Natural killer cell (primary cell): ENCODE results near the gene NAV1. TPM values are rescaled to one million over a fixed set of nuclear protein-coding genes. Genes with fewer than 3 reads are reported as not detected.

ENCODE experiments used
- ATAC-seq, 3 donors: fragments of 150-1000 bp in 2 of 3; fragments of 200-7000 bp in 1 of 3; cut with Tn5 transposase; 1 replicate in 1 of 3; 2 replicates in 2 of 3; pipeline ENCODE4 v1.10.0; 2021; ENCODE audit warnings: mild to moderate bottlenecking in 2 of 3, moderate library complexity in 2 of 3
- DNase-seq, 2 donors: peaks; one replicate each; pipeline versions ENCODE4 v3.0.0 to v3.0.0-alpha.2; 2013 to 2021; ENCODE audit warnings: mixed read lengths in 1 of 2
- H3K27ac ChIP-seq: one replicate; pipeline ENCODE4 v1.5.1; 2013; ENCODE audit warnings: mild to moderate bottlenecking, low read length
- H3K27me3 ChIP-seq: one replicate; pipeline ENCODE4 v1.6.1; 2013; ENCODE audit warnings: low read length; ENCODE audit not compliant: control insufficient read depth, insufficient read depth
- H3K36me3 ChIP-seq: one replicate; pipeline ENCODE4 v1.6.1; 2013; ENCODE audit warnings: low read length; ENCODE audit not compliant: control insufficient read depth, insufficient read depth
- H3K4me1 ChIP-seq: one replicate; pipeline ENCODE4 v1.6.1; 2013; ENCODE audit warnings: low read length; ENCODE audit not compliant: control insufficient read depth, insufficient read depth
- H3K4me3 ChIP-seq: one replicate; pipeline ENCODE4 v1.5.1; 2013; ENCODE audit warnings: low read length
- H3K9me3 ChIP-seq: one replicate; pipeline ENCODE4 v1.6.1; 2013; ENCODE audit warnings: low read length; ENCODE audit not compliant: control insufficient read depth, insufficient read depth
- H3K27ac Mint-ChIP-seq, 2 donors: one replicate each; pipeline ENCODE4 v1.8.0; 2022; ENCODE audit warnings: mild to moderate bottlenecking in 2 of 2, mixed read lengths in 2 of 2, moderate library complexity in 1 of 2
- H3K27me3 Mint-ChIP-seq, 2 donors: one replicate each; pipeline ENCODE4 v1.8.0; 2022; ENCODE audit warnings: low read depth in 2 of 2, mixed read lengths in 2 of 2
- H3K36me3 Mint-ChIP-seq: one replicate; pipeline ENCODE4 v1.8.0; 2022; ENCODE audit warnings: mixed read lengths
- H3K4me1 Mint-ChIP-seq, 2 donors: one replicate each; pipeline ENCODE4 v1.8.0; 2022; ENCODE audit warnings: mixed read lengths in 2 of 2
- H3K4me3 Mint-ChIP-seq: one replicate; pipeline ENCODE4 v1.8.0; 2022; ENCODE audit warnings: mild to moderate bottlenecking, moderate library complexity, mixed read lengths
- H3K9me3 Mint-ChIP-seq, 2 donors: one replicate each; pipeline ENCODE4 v1.8.0; 2022; ENCODE audit warnings: mixed read lengths in 2 of 2
- WGBS: methylation state at CpG from one replicate; pipeline ENCODE4 v1.1.7; 2013; ENCODE audit warnings: missing lambda C conversion rate; ENCODE audit not compliant: insufficient coverage; 5-methylcytosine and 5-hydroxymethylcytosine counted together
- intact Hi-C: fragments of 100-400 bp; cut with micrococcal nuclease; formaldehyde crosslinking; loops from one replicate; pipeline ENCODE4 v1.14.2; 2022
- total RNA-seq, 4 donors: library from RNA; stranded (reverse); fragments of 120-200 nt in 1 of 4; gene quantifications; one replicate each; pipeline versions ENCODE4 v1.2.3 to v1.2.4, GENCODE V29; 2013 to 2022
- TF ChIP-seq, protein P1 (sequence below): fragments of 200-600 bp; IDR thresholded peaks from one replicate; pipeline ENCODE4 v1.8.0; 2022; ENCODE audit warnings: antibody characterized with exemption

The NAV1 gene
- total RNA-seq, 3 donors from 2014 or later (not counting 1 experiment from before 2014, with no cell fraction given) = 2.5 to 3.9 (median 2.8) TPM

GRCh38 chr1:201555593-201555945, 16.6 kb downstream of the NAV1 start:
- ATAC-seq = no peak

GRCh38 chr1:201556841-201557571, 18.1 kb downstream of the NAV1 start:
- no peaks in the 10 kb centered on the region for H3K27me3 ChIP-seq
- Mint-ChIP-seq H3K4me1 (peaks cover 4 to 7% of the 10 kb centered on the region in 2 donors), H3K27me3 (peaks cover 8 to 15% of the 10 kb centered on the region in 2 donors), H3K36me3 (no peaks in the 10 kb centered on the region), H3K27ac (no peak overlapping the region), H3K4me3 (no peak overlapping the region), H3K9me3 (no peaks in the 10 kb centered on the region)
- H3K27ac ChIP-seq = no peak overlapping the region
- no peak for DNase-seq
- TF ChIP-seq, protein P1, sequence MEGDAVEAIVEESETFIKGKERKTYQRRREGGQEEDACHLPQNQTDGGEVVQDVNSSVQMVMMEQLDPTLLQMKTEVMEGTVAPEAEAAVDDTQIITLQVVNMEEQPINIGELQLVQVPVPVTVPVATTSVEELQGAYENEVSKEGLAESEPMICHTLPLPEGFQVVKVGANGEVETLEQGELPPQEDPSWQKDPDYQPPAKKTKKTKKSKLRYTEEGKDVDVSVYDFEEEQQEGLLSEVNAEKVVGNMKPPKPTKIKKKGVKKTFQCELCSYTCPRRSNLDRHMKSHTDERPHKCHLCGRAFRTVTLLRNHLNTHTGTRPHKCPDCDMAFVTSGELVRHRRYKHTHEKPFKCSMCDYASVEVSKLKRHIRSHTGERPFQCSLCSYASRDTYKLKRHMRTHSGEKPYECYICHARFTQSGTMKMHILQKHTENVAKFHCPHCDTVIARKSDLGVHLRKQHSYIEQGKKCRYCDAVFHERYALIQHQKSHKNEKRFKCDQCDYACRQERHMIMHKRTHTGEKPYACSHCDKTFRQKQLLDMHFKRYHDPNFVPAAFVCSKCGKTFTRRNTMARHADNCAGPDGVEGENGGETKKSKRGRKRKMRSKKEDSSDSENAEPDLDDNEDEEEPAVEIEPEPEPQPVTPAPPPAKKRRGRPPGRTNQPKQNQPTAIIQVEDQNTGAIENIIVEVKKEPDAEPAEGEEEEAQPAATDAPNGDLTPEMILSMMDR = no peak
- H3K4me1 ChIP-seq = peaks cover 5% of the 10 kb centered on the region
- H3K4me3 ChIP-seq = no peak overlapping the region
- intact Hi-C loops = loop anchor here (5.0 kb wide), 1 partner anchor 145 kb away; no protein-coding TSS in a partner anchor
- ATAC-seq = no peak
- no peaks in the 10 kb centered on the region for H3K9me3 ChIP-seq
- 56% methylated on average over 5 of the region's 5 CpGs for WGBS
- no peaks in the 10 kb centered on the region for H3K36me3 ChIP-seq

More at GRCh38 chr1:201555593-201555945, 16.6 kb downstream of the NAV1 start:
- H3K27me3 Mint-ChIP-seq = peaks cover 8 to 15% of the 10 kb centered on the region in 2 donors
- H3K36me3 ChIP-seq = no peaks in the 10 kb centered on the region
- H3K4me1 ChIP-seq = peaks cover 5% of the 10 kb centered on the region
- peaks cover 4 to 7% of the 10 kb centered on the region in 2 donors for H3K4me1 Mint-ChIP-seq
- intact Hi-C loops = loop anchor here (5.0 kb wide), 1 partner anchor 147 kb away; no protein-coding TSS in a partner anchor
- H3K4me3 ChIP-seq = no peak overlapping the region
- TF ChIP-seq, protein P1 = no peak
- no peak overlapping the region for H3K4me3 Mint-ChIP-seq
- H3K9me3 ChIP-seq = no peaks in the 10 kb centered on the region
- no peaks in the 10 kb centered on the region for H3K9me3 Mint-ChIP-seq
- H3K27ac ChIP-seq = no peak overlapping the region
- WGBS = 22% methylated on average over 8 of the region's 9 CpGs
- H3K27me3 ChIP-seq = no peaks in the 10 kb centered on the region
- H3K36me3 Mint-ChIP-seq = no peaks in the 10 kb centered on the region
- DNase-seq = no peak
- no peak overlapping the region for H3K27ac Mint-ChIP-seq

DNA sequence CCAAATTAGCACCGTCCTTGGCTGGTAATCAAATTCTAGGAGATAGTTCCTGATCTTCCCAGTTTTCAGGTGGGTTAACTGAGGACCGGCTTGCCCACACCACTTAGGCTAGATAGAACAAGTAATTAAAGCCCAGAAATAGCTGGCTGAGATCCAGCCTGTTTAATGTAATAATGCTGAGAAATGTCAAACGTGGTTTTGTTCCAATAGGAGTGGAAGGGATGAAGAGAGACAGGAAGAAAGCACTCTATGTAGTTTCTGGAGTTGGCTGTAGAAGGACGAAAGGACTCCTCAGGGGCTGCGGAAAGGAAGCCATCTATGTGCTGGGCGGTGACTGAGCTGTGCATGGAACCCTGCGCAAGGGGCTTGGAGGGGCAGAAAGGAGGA, 18.6 kb downstream of the NAV1 start:
- ATAC-seq (no peak), DNase-seq (no peak)
- H3K9me3 Mint-ChIP-seq = no peaks in the 10 kb centered on the region
- intact Hi-C loops = loop anchor here (5.0 kb wide), 1 partner anchor 145 kb away; no protein-coding TSS in a partner anchor
- no peaks in the 10 kb centered on the region for H3K27me3 ChIP-seq
- no peaks in the 10 kb centered on the region for H3K36me3 Mint-ChIP-seq
- H3K4me1 ChIP-seq = peaks cover 5% of the 10 kb centered on the region
- no peak overlapping the region for H3K4me3 Mint-ChIP-seq
- peaks cover 4 to 7% of the 10 kb centered on the region in 2 donors for H3K4me1 Mint-ChIP-seq
- H3K27me3 Mint-ChIP-seq = peaks cover 8 to 15% of the 10 kb centered on the region in 2 donors
- no peak overlapping the region for H3K27ac Mint-ChIP-seq
- H3K36me3 ChIP-seq = no peaks in the 10 kb centered on the region
- 82% methylated on average over 7 of the region's 7 CpGs for whole genome bisulfite sequencing
- H3K4me3 ChIP-seq = no peak overlapping the region
- no peaks in the 10 kb centered on the region for H3K9me3 ChIP-seq
- H3K27ac ChIP-seq = no peak overlapping the region
- TF ChIP-seq, protein P1 = no peak
